A549 (cell line): Measurements from ENCODE around the gene SORCS1. TPM values are rescaled to one million over a fixed set of nuclear protein-coding genes. Genes with fewer than 3 reads are reported as not detected.

ENCODE experiments used
- ATAC-seq, 2 experiments: fragments of 200-7000 bp in 1 of 2; fragments of >200 bp in 1 of 2; cut with Nextera tagmentation in 1 of 2; cut with Tn5 transposase in 1 of 2; 3 replicates each; pipeline versions ENCODE4 v1.8.0 to v1.9.1; 2018 to 2020; ENCODE audit warnings: mild to moderate bottlenecking in 1 of 2, moderate library complexity in 1 of 2
- CTCF ChIA-PET: fragments of 300-600 bp; sonication (Branson Sonifier 250); formaldehyde crosslinking; extraction: SDS; loops from one replicate; lab custom pipeline; 2021; ENCODE audit warnings: antibody characterized with exemption, inconsistent platforms; lab: Yijun Ruan, JAX
- POLR2A ChIA-PET: fragments of 350-600 bp; formaldehyde crosslinking; extraction: SDS; loops from one replicate; lab custom pipeline; 2021; ENCODE audit warnings: antibody characterized with exemption, inconsistent platforms; lab: Yijun Ruan, JAX
- DNase-seq, 2 experiments: peaks; one replicate each; pipeline versions ENCODE4 v3.0.0 to v3.0.0-alpha.2; 2011 to 2016; ENCODE audit warnings: low read depth in 1 of 2, low spot score in 1 of 2
- FAIRE-seq: peaks from 2 replicates; lab custom pipeline; 2011; peaks lifted over from hg19 to GRCh38; lab: Jason Lieb, UNC
- H3K27ac ChIP-seq, 2 experiments: fragments of >200 bp; sonication (Bioruptor Twin); formaldehyde crosslinking; 3 replicates each; pipeline ENCODE4 v1.5.1; 2016 to 2017
- H3K4me1 ChIP-seq: fragments of >200 bp; sonication (Bioruptor Twin); formaldehyde crosslinking; 3 replicates; pipeline ENCODE4 v1.6.1; 2016
- H3K4me2 ChIP-seq: fragments of >200 bp; sonication (Bioruptor Twin); formaldehyde crosslinking; 3 replicates; pipeline ENCODE4 v1.6.1; 2016
- H3K4me3 ChIP-seq: fragments of >200 bp; sonication (Bioruptor Twin); formaldehyde crosslinking; 3 replicates; pipeline ENCODE4 v1.5.1; 2016
- H3K9me3 ChIP-seq: fragments of >200 bp; sonication (Bioruptor Twin); formaldehyde crosslinking; 3 replicates; pipeline ENCODE4 v1.6.1; 2016
- CBX8 ChIP-seq: fragments of 200-600 bp; sonication (generic); IDR thresholded peaks from 2 replicates; pipeline ENCODE4 v1.6.1; 2016
- CHD2 ChIP-seq: fragments of 150-350 bp; IDR thresholded peaks from 2 replicates; pipeline ENCODE4 v1.6.1; 2014; ENCODE audit warnings: low read length; ENCODE audit not compliant: partially characterized antibody
- GATA3 ChIP-seq: IDR thresholded peaks from 2 replicates; pipeline ENCODE4 v1.6.1; 2012; ENCODE audit warnings: borderline replicate concordance
- HDAC2 ChIP-seq: fragments of 200-600 bp; sonication (generic); IDR thresholded peaks from 2 replicates; pipeline ENCODE4 v1.6.1; 2016
- HEYL ChIP-seq: fragments of 250-450 bp; sonication (Bioruptor Pico); IDR thresholded peaks from 2 replicates; pipeline ENCODE4 v1.8.0; 2021; ENCODE audit warnings: mild to moderate bottlenecking, moderate library complexity
- HOXB13 ChIP-seq: fragments of 250-450 bp; sonication (Bioruptor Pico); IDR thresholded peaks from 2 replicates; pipeline ENCODE4 v1.5.0; 2020; ENCODE audit warnings: low read depth, mild to moderate bottlenecking, moderate library complexity
- JUNB ChIP-seq: fragments of >200 bp; sonication (Bioruptor Twin); formaldehyde crosslinking; IDR thresholded peaks from 2 replicates; pipeline ENCODE4 v1.6.1; 2016
- KDM5A ChIP-seq: fragments of 200-600 bp; sonication (generic); IDR thresholded peaks from 2 replicates; pipeline ENCODE4 v1.6.1; 2016; ENCODE audit warnings: antibody characterized with exemption, mild to moderate bottlenecking
- MAZ ChIP-seq: fragments of 150-350 bp; IDR thresholded peaks from 2 replicates; pipeline ENCODE4 v1.6.1; 2014; ENCODE audit warnings: antibody characterized with exemption, low read depth, low read length, borderline replicate concordance
- MYC ChIP-seq: IDR thresholded peaks from 2 replicates; pipeline ENCODE4 v1.6.1; 2012; ENCODE audit warnings: mild to moderate bottlenecking, inconsistent platforms, low read length, improper control_type of control experiment, borderline replicate concordance
- RCOR1 ChIP-seq: fragments of 150-350 bp; IDR thresholded peaks from 2 replicates; pipeline ENCODE4 v1.6.1; 2014; ENCODE audit warnings: antibody characterized with exemption, low read length, low read depth
- RNF2 ChIP-seq: fragments of 200-600 bp; sonication (generic); IDR thresholded peaks from 2 replicates; pipeline ENCODE4 v1.6.1; 2016; ENCODE audit warnings: low read depth, mild to moderate bottlenecking, antibody characterized with exemption, moderate library complexity, borderline replicate concordance
- SMC3 ChIP-seq: fragments of >200 bp; sonication (Bioruptor Twin); formaldehyde crosslinking; IDR thresholded peaks from 3 replicates; pipeline ENCODE4 v1.6.1; 2018; ENCODE audit warnings: inconsistent platforms
- TFCP2L1 ChIP-seq: fragments of 250-450 bp; sonication (Bioruptor Pico); IDR thresholded peaks from 2 replicates; pipeline ENCODE4 v1.5.0; 2021; ENCODE audit warnings: mild to moderate bottlenecking
- ZFP36 ChIP-seq: fragments of 450-650 bp; IDR thresholded peaks from 2 replicates; pipeline ENCODE4 v1.6.1; 2014; ENCODE audit warnings: borderline replicate concordance; ENCODE audit not compliant: partially characterized antibody
- WGBS: methylation state at CpG from one replicate; pipeline ENCODE4 v1.1.6; 2017; ENCODE audit errors: missing lambda C conversion rate; 5-methylcytosine and 5-hydroxymethylcytosine counted together
- polyA plus RNA-seq, 4 experiments: library from polyadenylated mRNA; depleted of rRNA in 3 of 4; stranded (reverse); fragments of >200 nt; fragmentation: RNase III in 1 of 4; extraction: RNeasy Plus Mini Kit Qiagen cat#74134 plus additional on column Dnase treatment in 1 of 4; gene quantifications; 2 replicates in 3 of 4; 3 replicates in 1 of 4; pipeline ENCODE4 v1.2.3, GENCODE V29; 2011 to 2017
- TF ChIP-seq, protein P1 (sequence below): fragments of >200 bp; sonication (Bioruptor Twin); formaldehyde crosslinking; IDR thresholded peaks from 3 replicates; pipeline ENCODE4 v1.5.1; 2016
- TF ChIP-seq, protein P2 (sequence below): fragments of 450-650 bp; IDR thresholded peaks from 2 replicates; pipeline ENCODE4 v1.6.1; 2014; ENCODE audit warnings: antibody characterized with exemption

The SORCS1 gene
- polyA plus RNA-seq, 2 of the 4 experiments (the other 2 are of a cell fraction): not detected

DNA sequence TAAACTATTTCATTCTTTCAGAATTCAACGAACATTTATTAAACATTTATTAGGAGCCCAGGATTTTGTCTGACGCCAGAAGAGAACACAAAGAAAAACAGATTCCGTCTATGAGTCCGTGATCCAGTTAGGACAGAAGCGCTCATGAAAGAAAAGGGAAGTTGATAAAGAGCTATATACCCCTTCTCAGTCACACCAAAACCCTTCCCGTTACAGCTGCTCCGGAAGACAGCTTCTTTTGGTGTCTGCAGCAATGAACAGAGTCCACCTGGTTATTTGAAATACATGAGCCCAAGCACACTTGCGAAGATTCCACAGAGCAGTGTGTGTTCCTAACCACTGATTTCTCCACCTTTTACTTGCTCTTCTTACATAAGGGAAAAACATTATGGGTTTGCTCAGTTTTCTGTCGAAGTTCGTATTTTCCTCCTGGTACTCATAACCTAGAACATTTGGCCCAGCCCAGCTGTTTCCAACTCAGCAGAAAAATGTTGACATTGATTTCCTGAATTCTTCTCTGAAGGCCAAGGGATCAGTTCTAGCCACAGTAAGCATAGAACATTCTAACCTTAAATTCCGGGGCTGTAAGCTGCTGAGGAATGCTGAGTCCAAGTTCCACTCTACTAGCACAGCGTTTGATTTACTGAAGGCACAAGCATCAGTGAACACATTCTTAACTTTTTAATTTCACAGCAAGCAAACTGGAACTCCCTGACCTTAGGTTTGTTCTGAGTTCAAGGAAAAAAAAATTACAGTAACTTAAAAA is 206.5 kb downstream of the SORCS1 start:
- ChIA-PET POLR2A (no interaction called here), CTCF (no interaction called here)
- FAIRE-seq (no peak), ATAC-seq (no peak), DNase-seq (no peak)
- WGBS: 16% methylated on average over 12 of the region's 12 CpGs
- Histone ChIP-seq H3K27ac (no peak overlapping the region), H3K4me3 (no peak overlapping the region), H3K4me1 (no peaks in the 10 kb centered on the region), H3K4me2 (no peak overlapping the region), H3K9me3 (no peaks in the 10 kb centered on the region)
- no peak for TF ChIP-seq SMC3
- no peak for TF ChIP-seq KDM5A
- TF ChIP-seq, protein P1, sequence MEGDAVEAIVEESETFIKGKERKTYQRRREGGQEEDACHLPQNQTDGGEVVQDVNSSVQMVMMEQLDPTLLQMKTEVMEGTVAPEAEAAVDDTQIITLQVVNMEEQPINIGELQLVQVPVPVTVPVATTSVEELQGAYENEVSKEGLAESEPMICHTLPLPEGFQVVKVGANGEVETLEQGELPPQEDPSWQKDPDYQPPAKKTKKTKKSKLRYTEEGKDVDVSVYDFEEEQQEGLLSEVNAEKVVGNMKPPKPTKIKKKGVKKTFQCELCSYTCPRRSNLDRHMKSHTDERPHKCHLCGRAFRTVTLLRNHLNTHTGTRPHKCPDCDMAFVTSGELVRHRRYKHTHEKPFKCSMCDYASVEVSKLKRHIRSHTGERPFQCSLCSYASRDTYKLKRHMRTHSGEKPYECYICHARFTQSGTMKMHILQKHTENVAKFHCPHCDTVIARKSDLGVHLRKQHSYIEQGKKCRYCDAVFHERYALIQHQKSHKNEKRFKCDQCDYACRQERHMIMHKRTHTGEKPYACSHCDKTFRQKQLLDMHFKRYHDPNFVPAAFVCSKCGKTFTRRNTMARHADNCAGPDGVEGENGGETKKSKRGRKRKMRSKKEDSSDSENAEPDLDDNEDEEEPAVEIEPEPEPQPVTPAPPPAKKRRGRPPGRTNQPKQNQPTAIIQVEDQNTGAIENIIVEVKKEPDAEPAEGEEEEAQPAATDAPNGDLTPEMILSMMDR: no peak
- no peak for TF ChIP-seq CHD2
- TF ChIP-seq RNF2: no peak
- TF ChIP-seq JUNB: no peak
- no peak for TF ChIP-seq HDAC2
- no peak for TF ChIP-seq GATA3
- TF ChIP-seq, protein P2, sequence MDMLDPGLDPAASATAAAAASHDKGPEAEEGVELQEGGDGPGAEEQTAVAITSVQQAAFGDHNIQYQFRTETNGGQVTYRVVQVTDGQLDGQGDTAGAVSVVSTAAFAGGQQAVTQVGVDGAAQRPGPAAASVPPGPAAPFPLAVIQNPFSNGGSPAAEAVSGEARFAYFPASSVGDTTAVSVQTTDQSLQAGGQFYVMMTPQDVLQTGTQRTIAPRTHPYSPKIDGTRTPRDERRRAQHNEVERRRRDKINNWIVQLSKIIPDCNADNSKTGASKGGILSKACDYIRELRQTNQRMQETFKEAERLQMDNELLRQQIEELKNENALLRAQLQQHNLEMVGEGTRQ: no peak
- TF ChIP-seq ZFP36: no peak
- no peak for TF ChIP-seq HEYL
- no peak for TF ChIP-seq MYC
- TF ChIP-seq CBX8: no peak

DNA sequence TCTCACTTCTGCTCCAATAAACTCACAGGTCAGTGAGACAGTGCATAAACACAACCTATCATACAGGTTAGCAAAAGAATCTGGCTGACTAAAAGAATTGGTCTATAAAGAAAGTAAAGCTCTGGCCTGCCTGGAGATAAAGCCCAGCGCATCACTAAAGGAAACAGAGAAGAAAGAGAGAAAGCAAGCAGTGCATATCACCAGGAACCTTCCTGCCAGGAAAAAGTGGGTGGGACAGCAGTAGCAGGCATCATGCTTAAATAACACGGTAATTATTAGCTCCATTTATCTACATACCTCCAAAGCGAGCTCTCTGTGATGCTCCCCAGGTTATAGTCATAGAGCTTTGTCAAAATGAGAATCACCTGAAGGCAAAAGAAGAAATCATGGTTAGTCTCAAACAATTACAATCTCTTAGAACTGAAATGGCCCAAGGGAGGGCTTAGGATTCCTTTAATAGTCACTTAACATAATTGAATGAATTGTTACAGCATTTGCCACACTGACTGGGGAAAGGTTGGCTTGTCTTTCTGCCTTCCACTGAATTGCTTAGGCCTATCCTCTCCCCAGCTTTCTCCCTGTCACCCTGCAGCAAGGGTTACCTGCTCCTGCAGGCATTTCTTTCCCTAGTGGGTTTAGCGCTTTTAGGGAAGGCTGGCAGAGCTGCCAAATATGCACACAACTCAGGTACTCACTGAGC is 208.1 kb downstream of the SORCS1 start:
- no peak for FAIRE-seq
- TF ChIP-seq CHD2 (no peak), RCOR1 (no peak), GATA3 (no peak), TFCP2L1 (no peak), KDM5A (no peak), MAZ (no peak), HOXB13 (CRISPR knock-in tag) (no peak), CBX8 (no peak)
- TF ChIP-seq, protein P1: no peak
- TF ChIP-seq, all 56 proteins: peak for 0
- 7% methylated on average over 4 of the region's 4 CpGs for WGBS
- POLR2A ChIA-PET: no interaction called here
- no peaks in the 10 kb centered on the region for H3K4me1 ChIP-seq
- H3K27ac ChIP-seq: no peak overlapping the region
- ATAC-seq: no peak
- DNase-seq: no peak
- CTCF ChIA-PET: no interaction called here
- H3K9me3 ChIP-seq: no peaks in the 10 kb centered on the region
- no peak overlapping the region for H3K4me2 ChIP-seq
- no peak overlapping the region for H3K4me3 ChIP-seq
